HG02884 (cell line): Measurements from ENCODE around the gene SPATA2.

Source experiments
- ATAC-seq: cut with Tn5 transposase; IDR thresholded peaks from one replicate; pipeline ENCODE4 v1.9.1; 2021; ENCODE audit warnings: mild to moderate bottlenecking, moderate library complexity; ENCODE audit not compliant: unreplicated experiment

SPATA2 gene

DNA sequence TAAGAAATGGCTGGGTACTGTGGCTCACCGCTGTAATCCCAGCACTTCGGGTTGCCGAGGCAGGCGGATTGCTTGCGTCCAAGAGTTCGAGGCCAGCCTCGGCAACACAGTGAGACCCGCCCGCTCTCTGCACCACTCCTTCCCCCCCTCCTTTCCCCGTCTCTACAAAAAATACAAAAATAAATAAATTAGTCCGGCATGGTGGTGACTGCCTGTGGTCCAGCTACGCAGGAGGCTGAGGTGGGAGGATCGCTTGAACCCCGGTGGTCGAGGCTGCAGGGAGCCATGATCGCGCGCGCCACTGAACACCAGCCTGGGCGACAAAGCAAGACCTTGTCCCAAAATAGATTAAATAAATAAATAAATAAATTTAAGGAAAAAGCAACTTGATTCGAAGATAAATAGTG is 20.4 kb upstream of the SPATA2 start:
- ATAC-seq, result no peak

- no peak for ATAC-seq
These were observed 13.8 kb upstream of the SPATA2 start for GRCh38 chr20:49929142-49929494.

GRCh38 chr20:49928411-49929141 is 13.2 kb upstream of the SPATA2 start:
- ATAC-seq, result no peak

DNA sequence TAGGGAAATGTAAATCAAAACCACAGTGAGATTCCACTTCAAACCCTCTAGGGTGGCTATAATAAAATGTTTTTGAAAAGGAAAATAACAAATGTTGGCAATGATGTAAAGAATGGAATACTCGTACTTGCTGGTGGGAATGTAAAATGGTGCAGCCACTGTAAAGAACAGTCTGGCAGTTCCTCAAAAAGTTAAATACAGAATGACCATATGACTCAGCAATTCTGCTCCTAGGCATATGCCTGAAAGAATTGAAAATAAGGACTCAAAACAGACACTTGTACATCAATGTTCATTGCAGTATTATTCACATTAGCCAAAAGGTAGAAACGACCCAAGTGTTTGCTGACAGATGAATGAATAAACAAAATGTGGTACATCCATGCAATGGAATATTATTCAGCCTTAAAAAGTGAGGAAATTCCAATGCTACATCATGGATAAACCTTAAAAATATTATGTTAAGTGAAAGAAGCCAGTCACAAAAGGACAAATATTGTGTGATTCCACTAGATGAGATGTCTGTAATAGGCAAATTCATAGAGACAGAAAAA is 10.6 kb upstream of the SPATA2 start:
- no peak for ATAC-seq

DNA sequence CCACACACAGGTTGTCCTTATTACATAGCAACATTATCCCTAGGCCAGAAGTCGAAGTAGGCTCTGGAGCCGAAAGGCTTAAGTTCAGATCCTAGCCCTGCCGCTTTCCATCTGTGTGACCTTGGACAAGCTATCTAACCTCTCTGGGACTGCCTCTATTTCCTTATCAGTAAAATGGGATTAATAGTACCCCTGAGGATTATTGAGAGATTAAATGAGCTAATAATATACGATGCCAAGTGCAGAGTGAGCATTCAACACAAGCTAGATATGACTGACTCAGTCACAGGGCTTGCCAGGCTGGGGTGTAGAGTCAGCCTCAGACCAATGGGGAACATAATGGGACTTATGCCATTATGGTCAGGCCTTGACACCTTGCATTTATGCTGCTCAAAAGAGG is 8.9 kb upstream of the SPATA2 start:
- no peak for ATAC-seq

DNA sequence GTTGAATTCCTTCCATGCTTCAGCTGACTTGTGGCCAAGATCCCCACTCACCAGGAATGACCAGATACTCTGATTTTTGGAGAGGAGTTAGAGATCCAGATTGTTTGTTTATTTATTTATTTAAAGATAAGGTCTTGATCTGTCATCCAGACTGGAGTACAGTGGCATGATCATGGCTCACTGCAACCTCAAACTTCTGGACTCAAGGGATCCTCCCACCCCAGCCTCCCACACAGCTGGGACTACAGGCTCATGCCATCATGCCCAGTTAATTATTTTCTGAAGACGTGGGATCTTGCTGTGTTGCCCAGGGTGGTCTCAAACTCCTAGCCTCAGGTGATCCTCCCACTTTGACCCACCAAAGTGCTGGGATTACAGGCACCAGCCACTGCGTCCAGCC is 4.1 kb upstream of the SPATA2 start:
- no peak for ATAC-seq

DNA sequence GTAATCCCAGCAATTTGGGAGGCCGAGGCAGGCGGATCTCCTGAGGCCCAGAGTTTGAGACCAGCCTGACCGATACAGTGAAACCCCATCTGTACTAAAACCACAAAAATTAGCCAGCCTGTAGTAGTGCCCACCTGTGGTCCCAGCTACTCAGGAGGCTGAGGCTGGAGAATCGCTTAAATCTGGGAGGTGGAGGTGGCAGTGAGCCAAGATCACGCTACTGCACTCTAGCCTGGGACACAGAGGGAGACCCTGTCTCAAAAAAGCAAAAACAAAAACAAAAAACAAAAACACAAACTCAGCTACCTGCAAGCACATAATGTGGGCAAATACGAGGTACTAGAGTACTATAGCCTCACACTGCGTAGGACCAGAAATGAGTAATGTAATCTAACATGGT is 3.7 kb upstream of the SPATA2 start:
- no peak for ATAC-seq

DNA sequence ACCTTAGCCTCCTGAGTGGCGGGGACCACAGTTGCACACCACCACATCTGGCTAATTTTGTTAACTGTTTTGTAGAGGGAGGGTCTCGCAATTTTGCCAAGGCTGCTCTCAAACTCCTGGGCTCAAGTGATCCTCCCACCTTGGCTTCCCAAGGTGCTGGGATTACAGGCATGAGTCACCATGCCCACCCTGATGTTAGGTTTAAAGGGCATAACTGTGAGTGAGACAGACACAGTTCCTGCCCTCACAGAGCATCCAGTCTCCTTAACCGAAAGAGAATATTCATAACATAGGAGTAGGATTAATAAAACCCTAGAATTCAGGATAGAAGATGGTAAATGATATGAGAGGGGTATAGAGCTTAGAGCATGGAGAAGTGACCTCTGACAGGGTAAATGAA is 3.1 kb upstream of the SPATA2 start:
- no peak for ATAC-seq

- no peak for ATAC-seq
These were observed 1.0 kb upstream of the SPATA2 start for GRCh38 chr20:49916146-49917002.

DNA sequence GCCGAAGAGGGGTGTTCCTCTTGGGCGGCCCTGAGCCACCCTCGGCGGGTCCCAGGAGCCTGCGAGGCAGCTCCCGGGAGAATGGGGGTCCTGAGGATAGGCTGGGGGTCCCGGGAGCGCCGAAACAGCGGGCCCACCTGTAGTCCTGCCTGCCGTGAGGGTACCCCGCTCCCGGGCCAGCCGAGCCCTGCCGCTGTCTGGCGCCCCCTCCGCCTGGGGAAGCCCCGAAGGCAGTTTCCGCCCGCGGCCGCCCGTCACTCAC is 280 bp downstream of the SPATA2 start:
- peak; percentile 20 for ATAC-seq

DNA sequence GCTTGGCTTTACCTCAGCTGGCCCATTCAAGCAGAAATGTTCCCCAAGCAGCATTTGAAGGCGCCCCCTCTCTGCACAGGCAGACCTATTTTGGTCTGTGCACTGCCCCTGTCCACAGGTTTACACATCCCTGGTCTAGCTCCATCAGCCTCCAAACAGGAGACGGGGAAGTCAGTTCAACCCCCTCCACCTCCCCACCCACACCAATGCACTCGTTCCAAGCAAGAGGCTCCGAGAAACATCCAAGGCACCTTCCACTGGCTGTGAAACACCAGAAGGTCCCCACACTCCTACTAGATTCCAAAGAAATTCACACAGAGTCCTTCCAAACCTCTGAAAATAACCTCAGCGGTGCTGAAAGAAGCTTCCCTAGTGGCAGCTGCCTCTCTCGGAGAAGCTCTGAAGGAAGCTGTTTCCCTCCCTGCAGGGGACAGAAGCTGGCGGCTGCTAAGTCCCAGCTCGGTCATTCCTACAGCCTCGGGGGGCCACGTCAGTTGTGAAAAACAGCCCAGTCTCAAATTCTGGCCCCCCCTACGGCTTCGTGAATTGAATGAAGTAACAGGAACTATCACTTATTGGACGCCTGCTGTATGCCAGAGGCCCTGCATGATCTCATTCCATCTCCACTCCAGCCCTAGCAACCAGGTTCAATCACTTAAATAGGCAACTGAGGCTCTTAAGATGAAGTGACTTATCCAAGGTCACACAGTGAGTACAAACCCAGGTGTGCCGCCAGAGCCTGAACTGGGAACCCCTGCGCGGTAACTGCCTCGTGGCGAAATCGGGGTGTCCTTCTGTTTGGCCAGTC is 815 bp downstream of the SPATA2 start:
- ATAC-seq, result no peak

- no peak for ATAC-seq
These were observed 1.8 kb downstream of the SPATA2 start for GRCh38 chr20:49913399-49914047.

- no peak for ATAC-seq
These were observed 5.0 kb downstream of the SPATA2 start for GRCh38 chr20:49910340-49910706.

DNA sequence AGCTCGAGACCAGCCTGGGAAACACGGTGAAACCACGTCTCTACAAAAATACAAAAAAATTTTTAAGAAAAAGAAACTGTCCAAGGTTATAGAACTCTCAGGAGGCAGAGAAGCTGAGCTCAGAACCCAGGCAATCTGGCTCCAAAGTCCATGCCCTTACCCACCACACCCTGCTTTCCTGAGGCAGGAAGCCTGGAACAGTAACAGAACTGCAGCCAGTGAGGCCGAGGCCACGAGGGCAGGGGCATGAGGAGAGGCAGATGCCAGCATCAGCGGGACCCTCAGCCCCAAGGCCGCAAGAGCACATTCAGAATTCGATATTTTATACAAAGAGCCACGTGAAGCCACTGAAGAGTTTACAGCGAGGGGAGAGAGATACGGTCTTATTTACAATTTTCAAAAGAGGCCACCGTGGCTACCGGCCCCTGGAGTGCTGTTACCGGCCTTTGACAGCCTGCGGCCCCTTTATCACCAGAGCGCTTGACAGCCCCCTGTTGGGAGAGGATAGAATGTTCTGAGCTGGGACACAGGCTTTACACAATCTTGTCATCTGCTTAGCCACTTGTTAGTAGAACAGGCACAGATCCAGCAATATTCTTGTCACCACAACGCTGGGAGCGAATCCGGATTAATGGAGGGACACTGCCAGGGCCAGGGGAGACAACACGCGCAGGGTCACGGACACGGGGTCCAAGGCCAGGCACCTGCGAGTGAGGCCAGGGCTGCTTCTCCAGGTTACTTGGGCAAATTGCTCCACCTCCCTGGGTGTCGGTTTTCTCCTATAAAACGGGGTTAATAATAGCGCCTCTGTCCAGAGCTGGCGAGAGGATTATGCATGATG is 5.6 kb downstream of the SPATA2 start:
- no peak for ATAC-seq

- no peak for ATAC-seq
These were observed 7.1 kb downstream of the SPATA2 start for GRCh38 chr20:49908258-49908565.

GRCh38 chr20:49907405-49908257 is 7.7 kb downstream of the SPATA2 start:
- ATAC-seq, result no peak

- no peak for ATAC-seq
These were observed 8.6 kb downstream of the SPATA2 start for GRCh38 chr20:49906615-49907154.

GRCh38 chr20:49906101-49906604 is 9.2 kb downstream of the SPATA2 start:
- no peak for ATAC-seq
